ENCODE results near the gene ARCN1. TPM values are rescaled to one million over a fixed set of nuclear protein-coding genes. Genes with fewer than 3 reads are reported as not detected.

Gene ARCN1
- total RNA-seq (2022) (313 and 330 TPM in 2 replicates), Bru-seq, nascent RNA (percentile 98 among the genes with signal in this experiment), BruChase-seq, experiment 1, labeled RNA remaining after a 2-hour chase (percentile 99 among the genes with signal in this experiment), BruChase-seq, experiment 2, labeled RNA remaining after a 6-hour chase (percentile 99 among the genes with signal in this experiment)
- long read RNA-seq, full-length matches to known transcripts = 330 of 382 reads
- long read RNA-seq, partial matches to known transcripts = 32 of 382 reads
- long read RNA-seq, other reads (novel, unspliced or antisense) = 20 of 382 reads

DNA sequence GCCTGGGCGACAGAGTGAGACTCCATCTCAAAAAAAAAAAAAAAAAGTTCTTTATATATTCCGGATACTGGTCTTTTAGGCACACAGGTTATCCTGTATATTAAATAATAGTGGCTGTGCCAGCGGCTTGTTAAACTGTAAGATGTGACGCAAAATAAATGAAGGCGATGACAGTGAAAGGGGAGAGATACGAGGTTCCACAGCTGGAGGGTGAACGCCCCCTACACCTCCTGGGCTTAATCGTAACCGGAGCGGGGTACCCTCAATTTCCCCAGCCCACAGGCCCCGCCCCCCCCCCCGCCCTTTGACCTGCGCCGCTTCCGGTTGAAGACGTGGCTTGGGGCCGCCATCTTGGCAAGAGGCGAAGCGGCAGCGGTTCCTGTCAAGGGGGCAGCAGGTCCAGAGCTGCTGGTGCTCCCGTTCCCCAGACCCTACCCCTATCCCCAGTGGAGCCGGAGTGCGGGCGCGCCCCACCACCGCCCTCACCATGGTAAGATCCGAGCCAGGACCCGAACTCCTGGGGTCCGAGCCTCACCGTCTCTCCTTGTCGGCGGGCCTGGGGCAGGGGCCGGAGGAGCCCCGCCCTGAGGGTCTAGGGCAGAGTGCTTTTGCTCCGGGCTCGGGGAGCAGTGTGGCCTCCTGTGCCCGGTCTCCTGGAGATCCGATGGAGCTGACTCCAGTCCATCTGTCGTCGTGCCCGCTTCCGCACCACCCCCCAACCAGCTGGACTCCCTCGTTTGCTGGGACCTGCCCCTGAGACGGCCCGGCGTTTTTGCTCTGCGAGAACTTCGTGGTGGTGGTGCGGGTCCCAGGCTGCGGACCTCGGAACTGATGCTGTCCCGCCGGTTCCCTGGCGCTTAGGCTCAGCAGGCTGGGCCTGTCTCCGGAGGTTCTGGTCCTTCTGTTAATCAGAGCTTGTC is at the start of gene ARCN1:
TSS of gene ARCN1 (plus strand) at position 349 of the 920 bp plus-strand sequence. CDS start at position 488, 139 bp downstream.
- Histone ChIP-seq H3K27me3 (replicated peaks; ENCODE audit: control insufficient read depth, insufficient read depth, low read length) (no peaks in the 10 kb centered on the region), H3K36me3 (ENCODE audit: control insufficient read depth, insufficient read depth, low read length) (peaks cover under 1% of the 10 kb centered on the region; the same call in 1 of the 2 replicates), H3K4me3 (ENCODE audit: low read depth, low read length) (peak within 1 kb of the TSS; percentile 87), H3K9me3 (no peaks in the 10 kb centered on the region), H3K4me1 (peaks cover 18% of the 10 kb centered on the region; the same call in 1 of the 2 replicates)
- ChIA-PET CTCF (interaction anchor here (0.6 to 2.5 kb wide), 8 partner anchors 49 to 416 kb away, joined by 3 to 9 read pairs (median 5); no protein-coding TSS in a partner anchor), POLR2A (interaction anchor here (0.5 to 1.1 kb wide), 7 partner anchors 9 to 692 kb away, joined by 3 to 5 read pairs (median 4); no protein-coding TSS in a partner anchor)
- no peaks in the 10 kb centered on the region for H3K9me3 Mint-ChIP-seq (ENCODE audit: unreplicated experiment)
- no peak for TF ChIP-seq CTCF (IDR thresholded peaks at IDR 0.05; ENCODE audit: insufficient read depth in 1 of 2, low read depth in 1 of 2, low read length in 1 of 2, severe bottlenecking in 1 of 2, unreplicated experiment in 1 of 2)
- H3K36me3 Mint-ChIP-seq (ENCODE audit: insufficient read depth, unreplicated experiment) = peaks cover 39% of the 10 kb centered on the region
- peak; percentile 89 for DNase-seq
- no peaks in the 10 kb centered on the region for H3K27me3 Mint-ChIP-seq (ENCODE audit: insufficient read depth, unreplicated experiment)
- BruUV-seq (replicated peaks) = TSS peak; percentile 30
- H3K4me1 Mint-ChIP-seq (ENCODE audit: low read depth, unreplicated experiment) = peaks cover 12% of the 10 kb centered on the region
- peak within 1 kb of the TSS; percentile 80 for H3K4me3 Mint-ChIP-seq (ENCODE audit: unreplicated experiment)
- H3K27ac Mint-ChIP-seq (ENCODE audit: unreplicated experiment) = peak within 1 kb of the TSS; percentile 72
- intact Hi-C loops (cut with micrococcal nuclease; ENCODE audit: unreplicated experiment) = no loop called here

- H3K4me1 ChIP-seq = 0 out of 2 replicates have a peak, but pooled peaks cover 5% of the 10 kb centered on the region
- ChIA-PET CTCF (no interaction called here), POLR2A (no interaction called here)
- intact Hi-C loops (cut with micrococcal nuclease; ENCODE audit: unreplicated experiment) = loop anchor here (1.0 to 2.0 kb wide), 2 partner anchors 12 to 34 kb away; no protein-coding TSS in a partner anchor
- DNase-seq = peak; percentile 75 to 81
- H3K4me3 ChIP-seq (ENCODE audit: low read depth, low read length) = no peak overlapping the region
- peaks cover 7% of the 10 kb centered on the region for H3K4me1 Mint-ChIP-seq (ENCODE audit: low read depth, unreplicated experiment)
- H3K27me3 ChIP-seq (replicated peaks; ENCODE audit: control insufficient read depth, insufficient read depth, low read length) = no peaks in the 10 kb centered on the region
- TF ChIP-seq CTCF (IDR thresholded peaks at IDR 0.05; ENCODE audit: insufficient read depth in 1 of 2, low read depth in 1 of 2, low read length in 1 of 2, severe bottlenecking in 1 of 2, unreplicated experiment in 1 of 2) = peak; percentile 87 to 90
- H3K36me3 ChIP-seq (ENCODE audit: control insufficient read depth, insufficient read depth, low read length) = peaks cover 7% of the 10 kb centered on the region
- H3K9me3 Mint-ChIP-seq (ENCODE audit: unreplicated experiment) = no peaks in the 10 kb centered on the region
- no TSS peak for BruUV-seq (replicated peaks)
- no peaks in the 10 kb centered on the region for H3K9me3 ChIP-seq
- H3K4me3 Mint-ChIP-seq (ENCODE audit: unreplicated experiment) = no peak overlapping the region
- H3K36me3 Mint-ChIP-seq (ENCODE audit: insufficient read depth, unreplicated experiment) = peaks cover 75% of the 10 kb centered on the region
- no peaks in the 10 kb centered on the region for H3K27me3 Mint-ChIP-seq (ENCODE audit: insufficient read depth, unreplicated experiment)
- peak overlapping the region; percentile 26 for H3K27ac Mint-ChIP-seq (ENCODE audit: unreplicated experiment)
These were observed 49.6 kb upstream of the ARCN1 start for GRCh38 chr11:118522571-118523072.

DNA sequence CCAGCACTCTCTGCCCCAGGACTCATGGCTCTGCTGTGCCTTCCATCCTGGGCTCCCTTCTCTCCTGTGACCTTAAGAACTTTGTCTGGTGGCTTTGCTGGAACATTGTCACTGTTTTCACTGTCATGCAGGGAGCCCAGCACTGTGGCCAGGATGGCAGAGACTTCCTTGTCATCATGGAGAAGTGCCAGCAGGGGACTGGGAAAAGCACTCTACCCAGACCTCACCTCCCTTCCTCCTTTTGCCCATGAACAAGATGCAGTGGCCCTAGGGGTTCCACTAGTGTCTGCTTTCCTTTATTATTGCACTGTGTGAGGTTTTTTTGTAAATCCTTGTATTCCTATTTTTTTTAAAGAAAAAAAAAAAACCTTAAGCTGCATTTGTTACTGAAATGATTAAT is 47.9 kb upstream of the ARCN1 start:
- H3K27me3 ChIP-seq (replicated peaks; ENCODE audit: control insufficient read depth, insufficient read depth, low read length) = no peaks in the 10 kb centered on the region
- Mint-ChIP-seq H3K36me3 (ENCODE audit: insufficient read depth, unreplicated experiment) (peaks cover 72% of the 10 kb centered on the region), H3K9me3 (ENCODE audit: unreplicated experiment) (no peaks in the 10 kb centered on the region), H3K27ac (ENCODE audit: unreplicated experiment) (no peak overlapping the region), H3K4me3 (ENCODE audit: unreplicated experiment) (no peak overlapping the region), H3K27me3 (ENCODE audit: insufficient read depth, unreplicated experiment) (no peaks in the 10 kb centered on the region), H3K4me1 (ENCODE audit: low read depth, unreplicated experiment) (peaks cover 9% of the 10 kb centered on the region)
- no peaks in the 10 kb centered on the region for H3K9me3 ChIP-seq
- ChIA-PET CTCF (interaction anchor here (0.6 kb wide), 2 partner anchors 17 to 23 kb away, joined by 3 to 4 read pairs; no protein-coding TSS in a partner anchor), POLR2A (no interaction called here)
- H3K36me3 ChIP-seq (ENCODE audit: control insufficient read depth, insufficient read depth, low read length) = peaks cover 6% of the 10 kb centered on the region
- no peak for DNase-seq
- no peak for TF ChIP-seq CTCF (IDR thresholded peaks at IDR 0.05; ENCODE audit: insufficient read depth in 1 of 2, low read depth in 1 of 2, low read length in 1 of 2, severe bottlenecking in 1 of 2, unreplicated experiment in 1 of 2)
- no TSS peak for BruUV-seq (replicated peaks)
- no peak overlapping the region for H3K4me3 ChIP-seq (ENCODE audit: low read depth, low read length)
- intact Hi-C loops (cut with micrococcal nuclease; ENCODE audit: unreplicated experiment) = no loop called here
- H3K4me1 ChIP-seq = peaks cover 9% of the 10 kb centered on the region; the same call in 1 of the 2 replicates

All from Caco-2 (cell line).